ENCODE data around the gene YAE1.

GRCh38 chr7:39592586-39592985 lies 26.4 kb downstream of the YAE1 start:
- TF ChIP-seq EZH2 (IDR thresholded peaks at IDR 0.05; ENCODE audit: borderline replicate concordance, low read length): no peak
- TF ChIP-seq CTCF (IDR thresholded peaks at IDR 0.05; ENCODE audit: low read length): no peak
